ENCODE measurements around the gene PCYT2.

PCYT2 gene

GRCh38 chr17:81852237-81852636 lies 59.0 kb downstream of the PCYT2 start:
- TF ChIP-seq REST (IDR thresholded peaks at IDR 0.05; ENCODE audit: low read depth) (no peak), MAX (IDR thresholded peaks at IDR 0.05) (no peak), CEBPB (IDR thresholded peaks at IDR 0.05) (no peak), USF1 (IDR thresholded peaks at IDR 0.05) (no peak), TAF1 (IDR thresholded peaks at IDR 0.05; ENCODE audit: low read depth) (no peak), YY1 (IDR thresholded peaks at IDR 0.05; ENCODE audit: low read depth) (no peak)

GRCh38 chr17:81851423-81851822 lies 59.8 kb downstream of the PCYT2 start:
- TF ChIP-seq CEBPB (IDR thresholded peaks at IDR 0.05) = no peak
- no peak for TF ChIP-seq RAD21 (IDR thresholded peaks at IDR 0.05; ENCODE audit: low read depth)
- TF ChIP-seq TEAD4 (IDR thresholded peaks at IDR 0.05) = no peak
- no peak for TF ChIP-seq MAX (IDR thresholded peaks at IDR 0.05)
- no peak for TF ChIP-seq TAF1 (IDR thresholded peaks at IDR 0.05; ENCODE audit: low read depth)
- no peak for TF ChIP-seq EP300 (IDR thresholded peaks at IDR 0.05; ENCODE audit: borderline replicate concordance)
- no peak for TF ChIP-seq YY1 (IDR thresholded peaks at IDR 0.05; ENCODE audit: low read depth)
- no peak for TF ChIP-seq USF1 (IDR thresholded peaks at IDR 0.05)
- TF ChIP-seq FOXM1 (IDR thresholded peaks at IDR 0.05; ENCODE audit: borderline replicate concordance, low read depth) = no peak
- no peak for TF ChIP-seq REST (IDR thresholded peaks at IDR 0.05; ENCODE audit: low read depth)
- TF ChIP-seq EGR1 (IDR thresholded peaks at IDR 0.05) = no peak
- no peak for TF ChIP-seq TCF12 (IDR thresholded peaks at IDR 0.05; ENCODE audit: low read depth)
- no peak for TF ChIP-seq CREB1 (IDR thresholded peaks at IDR 0.05; ENCODE audit: low read depth)
- TF ChIP-seq ZBTB7A (IDR thresholded peaks at IDR 0.05; ENCODE audit: low read depth) = no peak
- no peak for TF ChIP-seq NFIC (IDR thresholded peaks at IDR 0.05)

All from Ishikawa (cell line).